Measurements from ENCODE around the gene GLMP.

Gene GLMP

DNA sequence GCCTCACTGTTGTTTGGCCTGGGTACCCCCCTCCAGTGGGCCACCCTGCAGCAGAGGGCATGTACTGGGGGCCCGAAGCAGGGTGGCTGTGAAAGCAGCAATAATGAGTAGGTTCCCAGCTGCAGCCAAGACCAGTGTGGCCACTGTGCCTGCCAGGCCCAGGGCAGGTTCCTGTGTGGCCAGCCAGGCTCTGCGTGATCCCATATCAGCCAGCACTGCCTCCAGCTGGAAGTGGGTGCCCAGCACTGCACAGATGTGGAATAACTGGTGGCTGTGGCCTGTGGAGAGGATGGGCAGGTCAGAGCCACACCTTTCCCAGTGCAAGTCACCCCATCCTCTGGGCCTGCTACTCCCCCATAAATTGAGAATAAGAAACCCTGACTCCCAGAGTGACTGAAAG, 51.4 kb downstream of the GLMP start:
- Histone ChIP-seq H3K4me2 (peak overlapping the region in 4 of 11 experiments; percentile 91 to 99 (median 98); a peak in 3 of 22 replicates), H3K4me1 (peaks cover 54 to 78% (median 68%) of the 10 kb centered on the region in 10 experiments), H3K27me3 (peaks cover 16 to 29% (median 23%) of the 10 kb centered on the region in 11 experiments; a peak in 21 of 22 replicates), H4K20me1 (peaks cover 5 to 97% (median 84%) of the 10 kb centered on the region in 11 experiments; a peak in 20 of 22 replicates), H3K9ac (no peak overlapping the region), H3K4me3 (no peak overlapping the region), H3K27ac (no peak overlapping the region), H3K9me3 (replicated peaks in 1 of 11) (no peaks in the 10 kb centered on the region), H3K36me3 (peaks cover 11 to 25% (median 17%) of the 10 kb centered on the region in 11 experiments)
- TF ChIP-seq Cebpa-rat (IDR thresholded peaks at IDR 0.05): no peak

GRCh38 chr1:156242738-156243137, 52.7 kb downstream of the GLMP start:
- no peak overlapping the region for H3K4me3 ChIP-seq
- H3K27ac ChIP-seq: no peak overlapping the region
- H3K27me3 ChIP-seq: peaks cover 16 to 29% (median 23%) of the 10 kb centered on the region in 11 experiments; a peak in 21 of 22 replicates
- H3K9ac ChIP-seq: no peak overlapping the region
- H3K36me3 ChIP-seq: peaks cover 22 to 30% (median 25%) of the 10 kb centered on the region in 11 experiments
- no peak for TF ChIP-seq Cebpa-rat (IDR thresholded peaks at IDR 0.05)
- H3K4me1 ChIP-seq: peaks cover 54 to 82% (median 71%) of the 10 kb centered on the region in 10 experiments
- H3K9me3 ChIP-seq (replicated peaks in 1 of 11): no peaks in the 10 kb centered on the region
- peaks cover 5 to 93% (median 74%) of the 10 kb centered on the region in 11 experiments; a peak in 20 of 22 replicates for H4K20me1 ChIP-seq
- H3K4me2 ChIP-seq: peak overlapping the region; percentile 79 to 99 (median 89); a peak in 19 of 22 replicates

Measured in BLaER1 treated with 17β-estradiol and CSF1 and Interleukin-3, amounts not matched to agents 10 nM and 100 nM (cell line).